Tibial nerve (tissue), 3 donors: ENCODE results near the gene MZT2B.
"Not testable (repeated sequence)": the region's sequence is repeated elsewhere in the genome, so short reads cannot be mapped to it uniquely, and the experiment has no call there.

Experiments used
- POLR2A ChIP-seq, 2 donors: fragments of 450-650 bp; IDR thresholded peaks; one replicate each; pipeline ENCODE4 v1.6.1; 2017; ENCODE audit warnings: antibody characterized with exemption in 2 of 2, mild to moderate bottlenecking in 2 of 2, moderate library complexity in 2 of 2
- TF ChIP-seq, protein P1 (sequence below), 5 experiments: fragments of 200-600 bp in 3 of 5; fragments of 450-650 bp in 2 of 5; sonication (generic) in 3 of 5; IDR thresholded peaks; one replicate each; pipeline ENCODE4 v1.5.1; 2016 to 2019; ENCODE audit warnings: antibody characterized with exemption in 5 of 5, mild to moderate bottlenecking in 3 of 5, moderate library complexity in 2 of 5

GRCh38 chr2:130148515-130148914, 33.5 kb upstream of the MZT2B start:
- TF ChIP-seq POLR2A (IDR thresholded peaks at IDR 0.05) = not testable (repeated sequence)
- TF ChIP-seq, protein P1, sequence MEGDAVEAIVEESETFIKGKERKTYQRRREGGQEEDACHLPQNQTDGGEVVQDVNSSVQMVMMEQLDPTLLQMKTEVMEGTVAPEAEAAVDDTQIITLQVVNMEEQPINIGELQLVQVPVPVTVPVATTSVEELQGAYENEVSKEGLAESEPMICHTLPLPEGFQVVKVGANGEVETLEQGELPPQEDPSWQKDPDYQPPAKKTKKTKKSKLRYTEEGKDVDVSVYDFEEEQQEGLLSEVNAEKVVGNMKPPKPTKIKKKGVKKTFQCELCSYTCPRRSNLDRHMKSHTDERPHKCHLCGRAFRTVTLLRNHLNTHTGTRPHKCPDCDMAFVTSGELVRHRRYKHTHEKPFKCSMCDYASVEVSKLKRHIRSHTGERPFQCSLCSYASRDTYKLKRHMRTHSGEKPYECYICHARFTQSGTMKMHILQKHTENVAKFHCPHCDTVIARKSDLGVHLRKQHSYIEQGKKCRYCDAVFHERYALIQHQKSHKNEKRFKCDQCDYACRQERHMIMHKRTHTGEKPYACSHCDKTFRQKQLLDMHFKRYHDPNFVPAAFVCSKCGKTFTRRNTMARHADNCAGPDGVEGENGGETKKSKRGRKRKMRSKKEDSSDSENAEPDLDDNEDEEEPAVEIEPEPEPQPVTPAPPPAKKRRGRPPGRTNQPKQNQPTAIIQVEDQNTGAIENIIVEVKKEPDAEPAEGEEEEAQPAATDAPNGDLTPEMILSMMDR (IDR thresholded peaks at IDR 0.05) = not testable (repeated sequence)
